ENCODE data around the gene ZNF883. TPM values are rescaled to one million over a fixed set of nuclear protein-coding genes. Genes with fewer than 3 reads are reported as not detected.

Gene ZNF883
- total and polyA plus RNA-seq, 8 donors: 0.32 to 3.4 (median 1.4) TPM

DNA sequence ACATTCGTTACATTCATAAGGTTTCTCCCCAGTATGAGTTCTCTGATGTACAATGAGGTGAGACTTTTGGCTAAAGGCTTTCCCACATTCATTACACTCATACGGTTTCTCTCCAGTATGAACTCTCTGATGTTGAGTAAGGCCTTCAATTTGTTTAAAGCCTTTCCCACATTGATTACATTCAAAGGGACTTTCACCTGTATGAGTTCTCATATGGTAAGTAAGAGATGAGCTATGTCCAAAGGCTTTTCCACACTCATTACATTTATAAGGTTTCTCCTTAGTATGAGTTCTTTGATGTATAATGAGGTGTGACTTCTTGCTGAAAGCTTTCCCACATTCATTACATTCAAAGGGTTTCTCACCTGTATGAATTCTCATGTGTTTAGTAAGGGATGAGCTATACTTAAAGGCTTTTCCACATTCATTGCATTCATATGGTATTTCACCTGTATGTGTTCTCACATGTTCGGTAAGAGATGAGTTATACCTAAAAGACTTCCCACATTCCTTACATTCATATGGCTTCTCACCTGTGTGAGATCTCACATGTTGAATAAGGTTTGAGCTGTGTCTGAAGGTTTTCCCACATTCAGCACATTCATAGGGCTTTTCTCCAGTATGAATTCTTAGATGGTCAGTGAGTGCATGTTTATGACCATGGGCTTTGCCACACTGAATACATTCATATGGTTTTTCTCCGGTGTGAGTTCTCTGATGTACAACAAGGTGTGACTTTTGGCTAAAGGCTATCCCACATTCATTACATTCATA lies 31.1 kb upstream of the ZNF883 start:
- H3K27ac ChIP-seq: no peak overlapping the region
- no peaks in the 10 kb centered on the region for H3K27me3 ChIP-seq
- DNase-seq: no peak
- TF ChIP-seq CTCF (IDR thresholded peaks at IDR 0.05): no peak
- WGBS, 2 donors: 81 to 89% methylated on average over 4 of the region's 4 CpGs
- FAIRE-seq: no peak
- no peaks in the 10 kb centered on the region for H3K4me1 ChIP-seq
- H3K9me3 ChIP-seq: peaks cover 0 to 22% (median 9%) of the 10 kb centered on the region in 4 donors
- peaks cover 0 to 18% (median 10%) of the 10 kb centered on the region in 3 donors for H3K36me3 ChIP-seq
- H3K4me3 ChIP-seq: no peak overlapping the region
- intact Hi-C loops (cut with DNase I): no loop called here
- no peak for ATAC-seq

- intact Hi-C loops (cut with DNase I): no loop called here
- Histone ChIP-seq H3K27me3 (no peaks in the 10 kb centered on the region), H3K9me3 (no peaks in the 10 kb centered on the region), H3K4me1 (no peaks in the 10 kb centered on the region), H3K27ac (no peak overlapping the region), H3K4me3 (no peak overlapping the region), H3K36me3 (no peaks in the 10 kb centered on the region)
- no peak for FAIRE-seq
- no peak for ATAC-seq
- TF ChIP-seq CTCF (IDR thresholded peaks at IDR 0.05): no peak
- DNase-seq: no peak
- 48 to 57% methylated on average over 1 of the region's 1 CpG for WGBS, 2 donors
These were observed 14.2 kb upstream of the ZNF883 start for GRCh38 chr9:113026200-113026599.

- no peak overlapping the region for H3K27ac ChIP-seq
- DNase-seq: no peak
- no peak overlapping the region for H3K4me3 ChIP-seq
- no peaks in the 10 kb centered on the region for H3K27me3 ChIP-seq
- TF ChIP-seq CTCF (IDR thresholded peaks at IDR 0.05): no peak
- no peaks in the 10 kb centered on the region for H3K36me3 ChIP-seq
- H3K4me1 ChIP-seq: no peaks in the 10 kb centered on the region
- no peaks in the 10 kb centered on the region for H3K9me3 ChIP-seq
- no peak for ATAC-seq
- intact Hi-C loops (cut with DNase I): no loop called here
- FAIRE-seq: no peak
- 85 to 91% methylated on average over 3 of the region's 3 CpGs for WGBS, 2 donors
These were observed 6.3 kb upstream of the ZNF883 start for GRCh38 chr9:113018247-113018646.

DNA sequence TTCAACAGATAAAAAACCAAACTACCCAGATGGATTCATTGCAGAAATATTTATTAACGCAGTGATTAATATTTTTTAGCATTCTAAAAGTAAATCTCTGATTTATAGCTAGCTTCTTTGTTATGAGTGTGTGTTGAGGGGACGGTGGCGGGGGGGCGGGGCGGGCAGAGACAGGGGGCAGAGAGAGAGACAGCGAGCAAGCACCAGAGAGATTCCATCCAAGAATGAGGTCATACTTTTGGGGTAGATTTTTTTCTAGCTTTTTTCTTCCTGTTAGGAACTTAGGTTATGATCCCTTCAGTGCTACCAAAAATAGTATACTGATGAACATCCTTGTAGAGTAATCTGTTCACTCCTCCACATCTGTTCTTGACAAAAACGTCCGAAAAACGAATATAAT lies 500 bp upstream of the ZNF883 start:
- DNase-seq: no peak
- intact Hi-C loops (cut with DNase I): no loop called here
- WGBS, 2 donors: 9 to 21% methylated on average over 9 of the region's 9 CpGs
- peak overlapping the region in 2 of 4 donors; percentile 31 to 37 for H3K4me3 ChIP-seq
- FAIRE-seq: no peak
- H3K36me3 ChIP-seq: no peaks in the 10 kb centered on the region
- H3K27ac ChIP-seq: no peak overlapping the region
- no peaks in the 10 kb centered on the region for H3K4me1 ChIP-seq
- H3K27me3 ChIP-seq: no peaks in the 10 kb centered on the region
- H3K9me3 ChIP-seq: no peaks in the 10 kb centered on the region
- no peak for TF ChIP-seq CTCF (IDR thresholded peaks at IDR 0.05)
- ATAC-seq: no peak

GRCh38 chr9:113005777-113006176 lies 6.2 kb downstream of the ZNF883 start:
- WGBS, 2 donors: 39 to 54% methylated on average over 1 of the region's 1 CpG
- intact Hi-C loops (cut with DNase I): no loop called here
- H3K9me3 ChIP-seq: no peaks in the 10 kb centered on the region

More at GRCh38 chr9:113005777-113006176, 6.2 kb downstream of the ZNF883 start:
- H3K27me3 ChIP-seq: no peaks in the 10 kb centered on the region
- H3K4me3 ChIP-seq: no peak overlapping the region
- no peak for FAIRE-seq
- H3K27ac ChIP-seq: no peak overlapping the region
- TF ChIP-seq CTCF (IDR thresholded peaks at IDR 0.05): no peak
- ATAC-seq: no peak
- no peaks in the 10 kb centered on the region for H3K4me1 ChIP-seq
- H3K36me3 ChIP-seq: no peaks in the 10 kb centered on the region
- DNase-seq: no peak
